B cell (primary cell): Measurements from ENCODE around the gene EHD2. TPM values are rescaled to one million over a fixed set of nuclear protein-coding genes. Genes with fewer than 3 reads are reported as not detected.

Source experiments
- ATAC-seq: fragments of 200-7000 bp; cut with Tn5 transposase; one replicate; pipeline ENCODE4 v1.10.0; 2021; ENCODE audit warnings: low read depth, mild to moderate bottlenecking, moderate number of reproducible peaks, moderate library complexity
- CTCF ChIA-PET: fragments of 350-600 bp; sonication (Branson Sonifier 250); formaldehyde crosslinking; loops from one replicate; lab custom pipeline; 2021; ENCODE audit warnings: antibody characterized with exemption, inconsistent platforms; lab: Charles Lee
- POLR2A ChIA-PET: fragments of 350-600 bp; sonication (Branson Sonifier 250); formaldehyde crosslinking; loops from one replicate; lab custom pipeline; 2021; ENCODE audit warnings: antibody characterized with exemption; lab: Charles Lee
- DNase-seq: peaks from one replicate; pipeline ENCODE4 v3.0.0; 2013
- H2AFZ ChIP-seq: 2 replicates; pipeline ENCODE4 v1.6.1; 2012; ENCODE audit warnings: mild to moderate bottlenecking, low read depth, low read length; ENCODE audit not compliant: insufficient read depth, poor library complexity, severe bottlenecking
- H3K27ac ChIP-seq, 2 donors: 1 replicate in 1 of 2; 2 replicates in 1 of 2; pipeline ENCODE4 v1.5.1; 2012 to 2013; ENCODE audit warnings: low read length in 2 of 2, mild to moderate bottlenecking in 2 of 2, moderate library complexity in 1 of 2
- H3K27me3 ChIP-seq, 4 experiments: fragments of 200-600 bp in 1 of 4; sonication (generic) in 1 of 4; replicated peaks in 1 of 4; 1 replicate in 2 of 4; 2 replicates in 2 of 4; pipeline versions ENCODE4 v1.6.1 to v1.7.0; 2013 to 2016; ENCODE audit warnings: low read length in 3 of 4, mild to moderate bottlenecking in 2 of 4, mixed read lengths in 1 of 4, moderate library complexity in 1 of 4; ENCODE audit not compliant: insufficient read depth in 4 of 4, control insufficient read depth in 3 of 4; ENCODE audit errors: control extremely low read depth in 1 of 4
- H3K36me3 ChIP-seq, 2 experiments: replicated peaks in 1 of 2; 1 replicate in 1 of 2; 2 replicates in 1 of 2; pipeline versions ENCODE4 v1.6.1 to v1.7.1; 2013; ENCODE audit warnings: low read length in 1 of 2; ENCODE audit not compliant: insufficient read depth in 2 of 2, control insufficient read depth in 1 of 2; ENCODE audit errors: control extremely low read depth in 1 of 2, extremely low read depth in 1 of 2
- H3K4me1 ChIP-seq, 2 donors: fragments of 200-600 bp in 1 of 2; sonication (generic) in 1 of 2; 1 replicate in 1 of 2; 2 replicates in 1 of 2; pipeline versions ENCODE4 v1.5.1 to v1.6.1; 2013 to 2017; ENCODE audit warnings: low read length in 2 of 2; ENCODE audit not compliant: control insufficient read depth in 2 of 2, insufficient read depth in 2 of 2
- H3K4me2 ChIP-seq: replicated peaks from 2 replicates; pipeline ENCODE3; 2012; ENCODE audit warnings: mild to moderate bottlenecking, low read depth, low read length; ENCODE audit not compliant: poor library complexity, severe bottlenecking
- H3K4me3 ChIP-seq, 5 experiments: fragments of 200-600 bp in 1 of 5; sonication (generic) in 1 of 5; 1 replicate in 3 of 5; 2 replicates in 2 of 5; pipeline versions ENCODE4 v1.5.1 to v1.7.0; 2011 to 2016; ENCODE audit warnings: low read length in 4 of 5, mild to moderate bottlenecking in 4 of 5, low read depth in 2 of 5, control low read depth in 1 of 5, moderate library complexity in 1 of 5; ENCODE audit not compliant: insufficient read depth in 1 of 5; ENCODE audit errors: control extremely low read depth in 1 of 5, extremely low read depth in 1 of 5
- H3K79me2 ChIP-seq: fragments of 200-600 bp; sonication (generic); one replicate; pipeline ENCODE4 v1.6.0; 2016; ENCODE audit warnings: low read length; ENCODE audit not compliant: control insufficient read depth, insufficient read depth
- H3K9ac ChIP-seq: fragments of 200-600 bp; sonication (generic); 2 replicates; pipeline ENCODE4 v1.6.1; 2017; ENCODE audit warnings: mild to moderate bottlenecking, low read length, moderate library complexity
- H3K9me3 ChIP-seq, 3 donors: one replicate each; pipeline versions ENCODE4 v1.6.1 to v1.7.1; 2013; ENCODE audit warnings: low read length in 2 of 3; ENCODE audit not compliant: control insufficient read depth in 2 of 3, insufficient read depth in 1 of 3; ENCODE audit errors: control extremely low read depth in 1 of 3
- H4K20me1 ChIP-seq: 2 replicates; pipeline ENCODE4 v1.6.0; 2012; ENCODE audit warnings: mild to moderate bottlenecking, low read length; ENCODE audit not compliant: insufficient read depth, control insufficient read depth, poor library complexity, severe bottlenecking
- H3K27ac Mint-ChIP-seq: one replicate; pipeline ENCODE4 v1.8.0; 2021; ENCODE audit warnings: mixed read lengths
- H3K27me3 Mint-ChIP-seq: one replicate; pipeline ENCODE4 v1.8.0; 2021; ENCODE audit warnings: mixed read lengths
- H3K4me1 Mint-ChIP-seq: one replicate; pipeline ENCODE4 v1.8.0; 2021; ENCODE audit warnings: mixed read lengths
- H3K4me3 Mint-ChIP-seq: one replicate; pipeline ENCODE4 v1.8.0; 2021; ENCODE audit warnings: mixed read lengths
- H3K9me3 Mint-ChIP-seq: one replicate; pipeline ENCODE4 v1.8.0; 2022; ENCODE audit warnings: mixed read lengths; ENCODE audit not compliant: insufficient read depth
- CTCF ChIP-seq: fragments of 200-600 bp; IDR thresholded peaks from one replicate; pipeline ENCODE4 v1.8.0; 2022; ENCODE audit warnings: antibody characterized with exemption, mild to moderate bottlenecking
- EZH2 ChIP-seq: IDR thresholded peaks from 2 replicates; pipeline ENCODE4 v1.6.1; 2012; ENCODE audit warnings: borderline replicate concordance, low read depth, mild to moderate bottlenecking, moderate library complexity, low read length; ENCODE audit not compliant: insufficient read depth, poor library complexity, severe bottlenecking
- WGBS: methylation state at CpG from one replicate; pipeline ENCODE4 v1.1.5; 2013; ENCODE audit warnings: missing lambda C conversion rate; ENCODE audit not compliant: insufficient coverage; 5-methylcytosine and 5-hydroxymethylcytosine counted together
- intact Hi-C: fragments of 100-400 bp; cut with micrococcal nuclease; formaldehyde crosslinking; loops from one replicate; pipeline ENCODE4 v1.10.0; 2022
- polyA plus RNA-seq: library from polyadenylated mRNA; depleted of rRNA; stranded (reverse); fragments of >200 nt; gene quantifications from 2 replicates; pipeline ENCODE4 v1.2.3, GENCODE V29; 2012
- total RNA-seq, 2 donors: library from RNA; stranded (reverse); fragments of 120-200 nt in 1 of 2; gene quantifications; 1 replicate in 1 of 2; 2 replicates in 1 of 2; pipeline versions ENCODE4 v1.2.3 to v1.2.4, GENCODE V29; 2013 to 2022

EHD2 gene
- total and polyA plus RNA-seq, 2 donors (not counting 1 experiment from before 2014, with no cell fraction given), result not detected

GRCh38 chr19:47700934-47701716, 12.1 kb upstream of the EHD2 start:
- Histone ChIP-seq H3K9ac (no peak overlapping the region), H3K79me2 (no peaks in the 10 kb centered on the region), H2AFZ (no peak overlapping the region), H3K27ac (no peak overlapping the region), H3K27me3 (no peaks in the 10 kb centered on the region), H3K36me3 (peaks cover 0 to 29% of the 10 kb centered on the region in 2 experiments), H3K4me1 (no peaks in the 10 kb centered on the region), H3K4me2 (no peak overlapping the region), H3K4me3 (no peak overlapping the region), H4K20me1 (peaks cover 22% of the 10 kb centered on the region), H3K9me3 (no peaks in the 10 kb centered on the region)
- Mint-ChIP-seq H3K27ac (no peak overlapping the region), H3K4me1 (no peaks in the 10 kb centered on the region), H3K4me3 (no peak overlapping the region), H3K9me3 (no peaks in the 10 kb centered on the region), H3K27me3 (no peaks in the 10 kb centered on the region)
- ATAC-seq (no peak), DNase-seq (no peak)
- 97% methylated on average over 34 of the region's 43 CpGs for WGBS
- ChIA-PET CTCF (interaction anchor here (6.2 kb wide), 1 partner anchor 265 kb away, joined by 106 read pairs; no protein-coding TSS in a partner anchor), POLR2A (no interaction called here)
- TF ChIP-seq CTCF, result no peak
- intact Hi-C loops, result no loop called here

- Mint-ChIP-seq H3K27me3 (peaks cover 2% of the 10 kb centered on the region), H3K4me3 (no peak overlapping the region), H3K27ac (no peak overlapping the region), H3K9me3 (no peaks in the 10 kb centered on the region), H3K4me1 (no peaks in the 10 kb centered on the region)
- Histone ChIP-seq H3K9ac (no peak overlapping the region), H3K79me2 (no peaks in the 10 kb centered on the region), H3K4me1 (no peaks in the 10 kb centered on the region), H3K9me3 (peaks cover 0 to 1% (median 0%) of the 10 kb centered on the region in 3 donors), H3K36me3 (peaks cover 0 to 29% of the 10 kb centered on the region in 2 experiments), H2AFZ (no peak overlapping the region), H3K27ac (no peak overlapping the region), H3K4me2 (no peak overlapping the region), H3K27me3 (peaks cover 0 to 5% (median 0%) of the 10 kb centered on the region in 4 experiments), H4K20me1 (peaks cover 22% of the 10 kb centered on the region), H3K4me3 (no peak overlapping the region)
- POLR2A ChIA-PET, result no interaction called here
- ATAC-seq (no peak), DNase-seq (no peak)
- CTCF ChIA-PET, result no interaction called here
- TF ChIP-seq EZH2 (no peak), CTCF (no peak)
- WGBS, result 96% methylated on average over 74 of the region's 91 CpGs
- intact Hi-C loops, result no loop called here
These were observed 11.3 kb upstream of the EHD2 start for GRCh38 chr19:47701717-47702552.
